Femur (tissue), 1 donor: ENCODE data around the gene KCTD7.
"Not testable (repeated sequence)": the region's sequence is repeated elsewhere in the genome, so short reads cannot be mapped to it uniquely, and the experiment has no call there.

ENCODE experiments used
- DNase-seq: peaks from one replicate; pipeline ENCODE4 v3.0.0-alpha.2; 2017

The KCTD7 gene

GRCh38 chr7:66628361-66629221 lies at the start of gene KCTD7:
KCTD7 (plus strand) TSS chr7:66628881; CDS start chr7:66629065, 184 bp downstream.
- DNase-seq = peak; percentile 99

- not testable (repeated sequence) for DNase-seq
Observed at GRCh38 chr7:66580380-66580779, 48.3 kb upstream of the KCTD7 start.

- DNase-seq = not testable (repeated sequence)
Observed at GRCh38 chr7:66582816-66583489, 45.7 kb upstream of the KCTD7 start.

DNA sequence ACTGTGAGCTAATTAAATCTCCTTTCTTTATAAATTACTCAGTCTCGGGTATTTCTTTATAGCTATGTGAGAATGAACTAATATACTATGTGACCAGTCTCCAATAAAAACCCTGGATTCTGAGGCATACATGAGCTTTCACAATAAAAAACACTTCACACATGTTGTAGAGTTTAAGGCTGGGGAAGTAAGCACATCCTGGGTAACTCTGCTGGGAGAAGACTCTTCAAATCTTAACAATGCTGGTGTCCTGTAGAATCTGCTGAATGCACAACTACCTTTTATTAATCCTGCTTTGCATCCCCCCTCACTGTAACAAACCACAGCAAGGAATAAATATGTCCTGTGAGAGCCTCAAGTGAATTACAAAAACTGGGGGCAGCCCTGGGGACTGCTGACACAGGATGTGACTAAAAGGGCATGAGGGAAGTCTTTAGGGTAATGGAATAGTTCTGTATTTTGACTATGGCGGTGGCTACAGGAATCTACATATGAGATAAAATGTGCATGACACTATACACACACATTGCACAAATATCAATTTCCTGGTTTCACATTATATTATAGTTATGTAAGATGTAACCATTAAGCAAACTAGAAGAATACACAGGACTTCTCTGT lies 45.1 kb upstream of the KCTD7 start:
- no peak for DNase-seq

GRCh38 chr7:66586181-66586580 lies 42.5 kb upstream of the KCTD7 start:
- no peak for DNase-seq

GRCh38 chr7:66588226-66588625 lies 40.5 kb upstream of the KCTD7 start:
- not testable (repeated sequence) for DNase-seq

GRCh38 chr7:66588856-66589570 lies 39.7 kb upstream of the KCTD7 start:
- DNase-seq = not testable (repeated sequence)

- not testable (repeated sequence) for DNase-seq
Observed at GRCh38 chr7:66590302-66591057, 38.2 kb upstream of the KCTD7 start.

DNA sequence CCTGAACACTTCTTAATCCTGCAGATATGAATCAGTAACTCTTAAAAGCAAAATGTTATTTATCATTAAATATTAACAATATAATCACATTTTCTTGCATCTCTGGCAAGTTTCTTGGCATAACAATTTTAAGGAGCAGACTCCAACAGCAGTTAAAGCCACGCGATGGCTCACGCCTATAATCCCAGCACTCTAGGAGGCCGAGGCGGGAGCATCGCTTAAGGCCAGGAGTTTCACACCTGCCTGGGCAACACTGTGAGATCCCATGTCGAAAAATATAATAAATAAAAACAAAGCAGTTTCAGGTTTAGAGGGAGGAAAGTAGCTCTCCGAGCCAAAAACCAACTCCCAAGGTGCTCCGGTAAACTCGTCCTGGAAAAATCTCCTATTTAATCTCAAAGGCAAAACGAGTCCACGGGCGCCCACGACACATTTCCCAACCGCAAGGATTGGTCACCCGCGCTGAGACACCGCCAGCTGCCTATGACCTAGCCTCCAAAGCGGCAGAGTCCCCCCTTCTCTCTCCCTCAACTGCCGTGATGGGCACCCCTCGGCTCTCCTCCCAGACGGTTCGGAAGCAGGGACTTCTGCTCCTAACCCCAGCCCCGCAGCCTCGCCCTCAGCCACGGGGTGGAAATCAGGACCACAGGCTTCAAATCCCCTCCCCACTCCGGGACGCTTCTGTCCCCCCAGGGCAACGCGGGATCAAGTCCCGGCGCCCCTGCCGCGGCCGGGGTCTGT lies 37.5 kb upstream of the KCTD7 start:
- peak; percentile 19 for DNase-seq

GRCh38 chr7:66591799-66592596 lies 36.7 kb upstream of the KCTD7 start:
- DNase-seq = peak; percentile 94

GRCh38 chr7:66592597-66593146 lies 36.0 kb upstream of the KCTD7 start:
- not testable (repeated sequence) for DNase-seq

DNA sequence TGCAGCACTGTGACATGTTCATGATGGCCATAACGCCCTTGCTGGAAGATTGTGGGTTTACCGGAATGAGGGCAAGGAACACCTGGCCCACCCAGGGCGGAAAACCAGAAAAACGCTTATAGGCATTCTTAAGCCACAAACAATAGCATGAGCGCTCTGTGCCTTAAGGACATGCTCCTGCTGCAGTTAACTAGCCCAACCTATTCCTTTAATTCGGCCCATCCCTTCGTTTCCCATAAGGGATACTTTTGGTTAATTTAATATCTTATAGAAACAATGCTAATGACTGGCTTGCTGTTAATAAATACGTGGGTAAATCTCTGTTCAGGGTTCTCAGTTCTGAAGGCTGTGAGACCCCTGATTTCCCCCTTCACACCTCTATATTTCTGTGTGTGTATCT lies 34.6 kb upstream of the KCTD7 start:
- DNase-seq = not testable (repeated sequence)

- no peak for DNase-seq
Observed at GRCh38 chr7:66597461-66597860, 31.2 kb upstream of the KCTD7 start.

DNA sequence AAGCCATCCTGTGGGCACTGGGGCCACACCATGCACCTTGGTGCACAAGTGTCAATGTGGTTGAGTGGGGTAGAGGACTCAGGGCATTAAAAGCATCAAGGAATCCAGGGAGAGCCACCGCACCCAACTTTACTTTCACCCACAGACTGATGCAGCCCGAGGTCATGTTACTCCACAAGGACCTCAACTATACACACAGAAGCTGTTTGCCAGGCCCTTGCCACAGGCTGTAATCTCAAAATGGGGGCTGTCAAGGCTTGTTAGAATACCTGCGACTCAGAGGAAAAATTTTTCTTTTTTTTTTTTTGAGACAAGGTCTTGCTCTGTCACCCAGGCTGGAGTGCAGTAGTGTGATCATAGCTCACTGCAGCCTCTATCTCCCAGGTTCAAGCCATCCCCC lies 26.5 kb upstream of the KCTD7 start:
- no peak for DNase-seq

- DNase-seq = no peak
Observed at GRCh38 chr7:66604198-66604597, 24.5 kb upstream of the KCTD7 start.

DNA sequence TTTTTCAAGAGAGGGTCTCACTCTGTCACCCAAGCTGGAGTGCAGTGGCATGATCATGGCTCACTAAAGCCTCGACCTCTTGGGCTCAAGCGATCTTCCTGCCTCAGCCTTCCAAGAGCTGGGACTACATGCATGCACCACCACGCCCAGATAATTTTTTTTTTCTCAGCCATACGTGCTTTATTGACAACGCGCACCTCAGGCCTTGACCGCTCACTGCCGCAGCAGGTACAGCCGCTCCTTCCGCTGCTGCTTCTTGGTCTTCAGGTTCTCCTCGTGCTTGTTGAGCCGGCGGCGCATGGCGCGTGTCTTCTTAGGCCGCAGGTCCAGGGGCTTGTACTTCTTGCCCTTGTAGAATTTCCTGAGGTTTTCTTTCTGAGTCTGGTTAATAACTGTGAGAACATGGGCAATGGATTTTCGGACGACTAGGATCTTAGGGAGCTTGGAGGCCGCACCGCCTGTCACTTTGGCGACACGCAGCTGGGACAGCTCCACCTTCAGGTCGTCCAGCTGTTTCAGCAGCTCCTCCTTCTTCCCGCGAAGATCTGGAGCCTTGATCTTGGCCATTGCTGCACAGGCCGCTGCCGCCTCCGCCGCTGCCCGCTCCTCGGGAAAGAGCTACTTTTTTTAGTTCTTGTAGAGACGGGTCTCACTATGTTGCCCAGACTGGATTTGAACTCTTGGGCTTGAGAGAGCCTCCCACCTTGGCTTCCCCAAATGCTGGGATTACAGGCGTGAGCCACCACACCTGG lies 22.0 kb upstream of the KCTD7 start:
- DNase-seq = not testable (repeated sequence)

GRCh38 chr7:66609176-66609575 lies 19.5 kb upstream of the KCTD7 start:
- DNase-seq = no peak

GRCh38 chr7:66614596-66614995 lies 14.1 kb upstream of the KCTD7 start:
- DNase-seq = not testable (repeated sequence)

DNA sequence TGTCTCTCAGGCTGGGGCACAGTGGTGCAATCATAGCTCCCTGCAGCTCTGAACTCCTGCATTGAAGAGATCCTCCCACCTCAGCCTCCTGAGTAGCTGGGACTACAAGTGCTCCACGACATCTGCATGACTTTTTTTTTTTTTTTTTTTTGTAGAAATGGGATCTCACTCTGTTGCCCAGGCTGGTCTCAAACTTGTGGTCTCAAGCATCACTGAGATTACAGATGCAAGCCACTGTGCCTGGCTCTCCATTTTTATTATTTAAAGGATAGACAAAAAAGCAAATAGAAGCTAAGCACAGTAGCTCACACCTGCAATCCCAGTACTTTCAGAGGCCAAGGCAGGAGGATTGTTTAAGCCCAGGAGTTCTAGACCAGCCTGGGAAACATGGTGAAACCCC lies 13.0 kb upstream of the KCTD7 start:
- DNase-seq = no peak
